GM23338 (cell line): Measurements from ENCODE around the gene RBM23. TPM values are rescaled to one million over a fixed set of nuclear protein-coding genes. Genes with fewer than 3 reads are reported as not detected.
A peak's percentile ranks its signal among the peaks of the same experiment; 100 is the strongest.

Experiments used
- ATAC-seq: fragments of 200-7000 bp; cut with Tn5 transposase; 3 replicates; pipeline ENCODE4 v1.9.1; 2020
- DNase-seq: peaks from one replicate; pipeline ENCODE4 v3.0.0-alpha.2; 2015; ENCODE audit warnings: low spot score
- H2AFZ ChIP-seq: fragments of 200-600 bp; sonication (generic); 2 replicates; pipeline ENCODE4 v1.8.0; 2016; ENCODE audit warnings: antibody characterized with exemption, mild to moderate bottlenecking, moderate library complexity
- H3F3A ChIP-seq: fragments of 200-600 bp; sonication (generic); replicated peaks from 2 replicates; pipeline ENCODE4 v1.8.0; 2017; ENCODE audit warnings: antibody characterized with exemption, mixed run types, low read depth
- H3K27ac ChIP-seq: fragments of 200-600 bp; sonication (generic); 2 replicates; pipeline ENCODE4 v1.6.1; 2016; ENCODE audit warnings: low read depth
- H3K27me3 ChIP-seq: fragments of 200-600 bp; sonication (generic); 2 replicates; pipeline ENCODE4 v1.8.0; 2016; ENCODE audit warnings: mild to moderate bottlenecking, mixed run types, moderate library complexity; ENCODE audit not compliant: insufficient read depth
- H3K36me3 ChIP-seq: fragments of 200-600 bp; sonication (generic); 2 replicates; pipeline ENCODE4 v1.8.0; 2016; ENCODE audit warnings: mild to moderate bottlenecking; ENCODE audit not compliant: insufficient read depth
- H3K4me1 ChIP-seq: fragments of 200-600 bp; sonication (generic); 2 replicates; pipeline ENCODE4 v1.8.0; 2016; ENCODE audit warnings: mild to moderate bottlenecking, moderate library complexity; ENCODE audit not compliant: insufficient read depth
- H3K4me2 ChIP-seq: fragments of 200-600 bp; sonication (generic); 2 replicates; pipeline ENCODE4 v1.7.1; 2017; ENCODE audit warnings: mixed run types
- H3K4me3 ChIP-seq: fragments of 200-600 bp; sonication (generic); 2 replicates; pipeline ENCODE4 v1.6.1; 2016; ENCODE audit warnings: mixed run types
- H3K79me2 ChIP-seq: fragments of 200-600 bp; sonication (generic); replicated peaks from 2 replicates; pipeline ENCODE4 v1.8.0; 2017; ENCODE audit warnings: mild to moderate bottlenecking; ENCODE audit not compliant: insufficient read depth
- H3K9me2 ChIP-seq: fragments of 200-600 bp; sonication (generic); 2 replicates; pipeline ENCODE4 v1.8.0; 2017; ENCODE audit not compliant: insufficient read depth
- H4K20me1 ChIP-seq: fragments of 200-600 bp; sonication (generic); replicated peaks from 2 replicates; pipeline ENCODE4 v1.8.0; 2017; ENCODE audit warnings: mild to moderate bottlenecking; ENCODE audit not compliant: insufficient read depth
- H3K27ac Mint-ChIP-seq: 2 replicates; pipeline ENCODE4 v1.8.0; 2020; ENCODE audit warnings: inconsistent platforms, mild to moderate bottlenecking, moderate library complexity, mixed read lengths
- H3K27me3 Mint-ChIP-seq: 3 replicates; pipeline ENCODE4 v1.8.0; 2022; ENCODE audit warnings: low read depth, mild to moderate bottlenecking, moderate library complexity, mixed read lengths, inconsistent platforms; ENCODE audit not compliant: insufficient read depth, poor library complexity
- H3K36me3 Mint-ChIP-seq: 3 replicates; pipeline ENCODE4 v1.8.0; 2021; ENCODE audit warnings: low read depth, mild to moderate bottlenecking, inconsistent platforms, moderate library complexity, mixed read lengths
- H3K4me1 Mint-ChIP-seq: 3 replicates; pipeline ENCODE4 v1.8.0; 2020; ENCODE audit warnings: mild to moderate bottlenecking, inconsistent platforms, mixed read lengths
- H3K4me3 Mint-ChIP-seq: 3 replicates; pipeline ENCODE4 v1.8.0; 2021; ENCODE audit warnings: moderate library complexity, mild to moderate bottlenecking, inconsistent platforms, mixed read lengths
- H3K9me3 Mint-ChIP-seq: 3 replicates; pipeline ENCODE4 v1.8.0; 2020; ENCODE audit warnings: moderate library complexity, mild to moderate bottlenecking, inconsistent platforms, mixed read lengths
- CREB1 ChIP-seq: fragments of 250-450 bp; sonication (Bioruptor Pico); IDR thresholded peaks from 2 replicates; pipeline ENCODE4 v1.5.0; 2020; ENCODE audit warnings: low read depth, mild to moderate bottlenecking, moderate library complexity
- CTCF ChIP-seq, 2 experiments: fragments of 200-600 bp in 1 of 2; sonication (generic) in 1 of 2; conservative IDR thresholded peaks; 2 replicates each; pipeline versions ENCODE4 v1.5.1 to v1.6.1; 2016 to 2017; ENCODE audit warnings: antibody characterized with exemption in 2 of 2, low read depth in 2 of 2, mild to moderate bottlenecking in 2 of 2, moderate library complexity in 1 of 2
- EZH2 ChIP-seq: fragments of 200-600 bp; sonication (generic); IDR thresholded peaks from one replicate; pipeline ENCODE4 v1.8.0; 2017; ENCODE audit warnings: antibody characterized with exemption, mild to moderate bottlenecking, low read depth; ENCODE audit not compliant: unreplicated experiment
- EZH2phosphoT487 ChIP-seq: fragments of 200-600 bp; sonication (generic); IDR thresholded peaks from one replicate; pipeline ENCODE4 v1.8.1; 2018; ENCODE audit warnings: antibody characterized with exemption; ENCODE audit not compliant: unreplicated experiment
- JUNB ChIP-seq: IDR thresholded peaks from one replicate; pipeline ENCODE4 v1.6.1; 2016; ENCODE audit warnings: antibody characterized with exemption; ENCODE audit not compliant: unreplicated experiment
- NANOG ChIP-seq: IDR thresholded peaks from 2 replicates; pipeline ENCODE4 v1.6.1; 2016; ENCODE audit warnings: antibody characterized with exemption, borderline replicate concordance
- POLR2AphosphoS5 ChIP-seq: IDR thresholded peaks from 2 replicates; pipeline ENCODE4 v1.6.1; 2016; ENCODE audit warnings: antibody characterized with exemption, low read depth
- REST ChIP-seq: IDR thresholded peaks from one replicate; pipeline ENCODE4 v1.6.1; 2018; ENCODE audit warnings: antibody characterized with exemption; ENCODE audit not compliant: unreplicated experiment
- STAT1 ChIP-seq: IDR thresholded peaks from one replicate; pipeline ENCODE4 v1.6.1; 2016; ENCODE audit warnings: antibody characterized with exemption; ENCODE audit not compliant: unreplicated experiment
- polyA plus RNA-seq: library from polyadenylated mRNA; unstranded; fragments of >200 nt; fragmentation: Nextera tagmentation; extraction: Ambion mirVana; gene quantifications from 2 replicates; pipeline ENCODE4 v1.2.1, GENCODE V29; 2016
- total RNA-seq: library from RNA; depleted of rRNA; stranded (reverse); fragments of >200 nt; shearing (Covaris generic); gene quantifications from 2 replicates; pipeline ENCODE4 v1.2.3, GENCODE V29; 2014

RBM23 gene
- total and polyA plus RNA-seq, 2 experiments from 2014 or later: 14.4 to 52.8 TPM

DNA sequence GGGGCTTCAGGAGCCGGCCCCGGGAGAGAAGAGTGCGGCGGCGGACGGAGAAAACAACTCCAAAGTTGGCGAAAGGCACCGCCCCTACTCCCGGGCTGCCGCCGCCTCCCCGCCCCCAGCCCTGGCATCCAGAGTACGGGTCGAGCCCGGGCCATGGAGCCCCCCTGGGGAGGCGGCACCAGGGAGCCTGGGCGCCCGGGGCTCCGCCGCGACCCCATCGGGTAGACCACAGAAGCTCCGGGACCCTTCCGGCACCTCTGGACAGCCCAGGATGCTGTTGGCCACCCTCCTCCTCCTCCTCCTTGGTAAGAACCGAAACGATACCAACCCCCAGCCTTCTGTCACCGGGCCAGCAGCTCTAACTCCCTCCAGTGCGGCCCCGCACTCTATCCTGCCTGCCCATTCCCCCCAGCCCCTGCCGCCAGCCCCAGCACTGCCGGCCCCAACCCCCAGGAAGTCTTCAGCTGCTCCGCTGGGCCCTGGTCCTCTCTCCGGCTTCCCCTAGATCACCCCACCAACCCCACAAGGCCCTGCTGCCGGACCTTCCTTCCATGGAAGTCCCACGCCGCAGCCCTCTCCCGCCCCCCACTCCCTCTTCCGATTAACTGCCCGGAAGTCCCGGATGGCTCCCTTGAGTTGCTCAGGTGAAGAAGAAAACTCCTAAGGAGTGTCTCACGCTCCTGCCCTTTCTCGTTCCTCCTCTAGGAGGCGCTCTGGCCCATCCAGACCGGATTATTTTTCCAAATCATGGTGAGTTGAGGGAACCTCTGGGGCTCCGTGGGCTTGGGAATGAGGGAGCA lies 46.7 kb downstream of the RBM23 start (continued):
- peak; percentile 97 to 99 for TF ChIP-seq CTCF (conservative IDR thresholded peaks at IDR 0.05; ENCODE audit: low read depth in 2 of 2)
- TF ChIP-seq POLR2AphosphoS5: peak; percentile 76
- TF ChIP-seq EZH2: no peak
- TF ChIP-seq NANOG: no peak
- TF ChIP-seq REST: no peak
- TF ChIP-seq STAT1: no peak
- TF ChIP-seq CREB1 (CRISPR knock-in tag): peak; percentile 16; the same call in 1 of the 2 replicates
- no peak for TF ChIP-seq EZH2phosphoT487

GRCh38 chr14:22871224-22872032 lies 47.5 kb downstream of the RBM23 start, which contains the start of gene LRP10:
LRP10 (plus strand) TSS chr14:22871740; CDS start chr14:22872304, 564 bp downstream.
- H2AFZ ChIP-seq: no peak within 1 kb of the TSS
- H3K4me3 Mint-ChIP-seq: peak within 1 kb of the TSS; percentile 89
- H3K4me3 ChIP-seq: peak within 1 kb of the TSS; percentile 96
- peak within 1 kb of the TSS; percentile 99 for H3K27ac Mint-ChIP-seq
- H3K4me2 ChIP-seq: peak within 1 kb of the TSS; percentile 76
- H3K27ac ChIP-seq: peak within 1 kb of the TSS; percentile 81
- H3K27me3 Mint-ChIP-seq: peaks cover 20% of the 10 kb centered on the region
- H3K27me3 ChIP-seq: no peaks in the 10 kb centered on the region
- peaks cover 19% of the 10 kb centered on the region for H3K4me1 ChIP-seq
- TF ChIP-seq JUNB (peak; percentile 24), POLR2AphosphoS5 (0 out of 2 replicates have a peak, but pooled peaks have one; percentile 22), EZH2 (no peak), CREB1 (CRISPR knock-in tag) (peak; percentile 40)
- peaks cover 13% of the 10 kb centered on the region for H3K4me1 Mint-ChIP-seq
- no peaks in the 10 kb centered on the region for H3K79me2 ChIP-seq
- no peaks in the 10 kb centered on the region; the same call in 2 of the 3 replicates for H3K9me3 Mint-ChIP-seq
- no peaks in the 10 kb centered on the region for H4K20me1 ChIP-seq
- peaks cover 16% of the 10 kb centered on the region for H3K36me3 Mint-ChIP-seq
- H3F3A ChIP-seq: peaks cover 7% of the 10 kb centered on the region; the same call in 1 of the 2 replicates
- no peaks in the 10 kb centered on the region for H3K9me2 ChIP-seq
- peak; percentile 90 for ATAC-seq
- peak; percentile 98 for DNase-seq
- H3K36me3 ChIP-seq: no peaks in the 10 kb centered on the region
